GM12801 (cell line): ENCODE data around the gene CLEC2D.

Source experiments
- TF ChIP-seq, protein P1 (sequence below): IDR thresholded peaks from one replicate; pipeline ENCODE4 v1.5.1; 2011; ENCODE audit warnings: control low read depth; ENCODE audit not compliant: insufficient read length; ENCODE audit errors: extremely low read depth

CLEC2D gene

DNA sequence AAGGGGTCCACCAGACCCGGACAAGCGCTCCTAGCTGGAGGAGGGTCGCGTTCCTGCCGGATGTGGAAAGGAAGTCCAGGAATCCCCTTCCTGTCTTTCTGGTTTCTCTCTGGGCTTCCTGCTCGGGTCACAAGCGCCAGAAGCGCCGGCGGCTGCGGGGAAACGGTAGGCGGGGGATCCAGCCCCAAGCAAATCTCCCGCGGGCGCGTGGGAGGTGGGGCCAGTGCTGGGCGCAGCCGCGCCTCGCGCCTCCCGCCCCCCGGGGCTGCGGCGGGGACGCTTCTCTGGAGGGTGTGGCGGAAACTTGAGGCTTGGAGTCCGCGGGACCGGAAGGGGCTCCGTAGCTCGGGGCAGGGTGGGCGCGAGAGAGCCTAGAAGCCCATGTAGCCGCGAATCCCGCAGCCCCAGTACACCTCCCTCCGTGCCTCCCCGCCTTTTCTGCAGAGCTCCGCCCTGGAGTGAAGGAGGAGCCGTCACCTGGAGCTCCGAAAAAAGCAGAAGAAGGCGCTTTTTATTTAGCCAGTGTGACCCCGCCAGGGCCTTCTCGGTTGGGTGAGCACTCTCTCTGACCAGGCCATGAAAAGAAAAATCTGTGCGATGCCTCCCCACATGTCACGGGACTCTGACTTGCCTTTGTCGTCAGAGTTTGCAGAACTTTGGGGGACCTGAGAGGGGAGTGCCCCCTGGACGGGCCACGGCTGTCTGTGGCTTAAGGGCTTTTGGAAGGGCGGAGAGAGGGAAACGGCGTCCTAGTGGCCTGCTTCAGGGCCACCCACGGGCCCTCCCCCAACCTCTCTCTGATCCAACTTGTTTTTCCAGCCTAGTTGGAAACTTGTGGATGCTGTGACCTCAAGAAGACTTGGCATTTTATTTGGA, 21.4 kb upstream of the CLEC2D start:
- TF ChIP-seq, protein P1, sequence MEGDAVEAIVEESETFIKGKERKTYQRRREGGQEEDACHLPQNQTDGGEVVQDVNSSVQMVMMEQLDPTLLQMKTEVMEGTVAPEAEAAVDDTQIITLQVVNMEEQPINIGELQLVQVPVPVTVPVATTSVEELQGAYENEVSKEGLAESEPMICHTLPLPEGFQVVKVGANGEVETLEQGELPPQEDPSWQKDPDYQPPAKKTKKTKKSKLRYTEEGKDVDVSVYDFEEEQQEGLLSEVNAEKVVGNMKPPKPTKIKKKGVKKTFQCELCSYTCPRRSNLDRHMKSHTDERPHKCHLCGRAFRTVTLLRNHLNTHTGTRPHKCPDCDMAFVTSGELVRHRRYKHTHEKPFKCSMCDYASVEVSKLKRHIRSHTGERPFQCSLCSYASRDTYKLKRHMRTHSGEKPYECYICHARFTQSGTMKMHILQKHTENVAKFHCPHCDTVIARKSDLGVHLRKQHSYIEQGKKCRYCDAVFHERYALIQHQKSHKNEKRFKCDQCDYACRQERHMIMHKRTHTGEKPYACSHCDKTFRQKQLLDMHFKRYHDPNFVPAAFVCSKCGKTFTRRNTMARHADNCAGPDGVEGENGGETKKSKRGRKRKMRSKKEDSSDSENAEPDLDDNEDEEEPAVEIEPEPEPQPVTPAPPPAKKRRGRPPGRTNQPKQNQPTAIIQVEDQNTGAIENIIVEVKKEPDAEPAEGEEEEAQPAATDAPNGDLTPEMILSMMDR: no peak

DNA sequence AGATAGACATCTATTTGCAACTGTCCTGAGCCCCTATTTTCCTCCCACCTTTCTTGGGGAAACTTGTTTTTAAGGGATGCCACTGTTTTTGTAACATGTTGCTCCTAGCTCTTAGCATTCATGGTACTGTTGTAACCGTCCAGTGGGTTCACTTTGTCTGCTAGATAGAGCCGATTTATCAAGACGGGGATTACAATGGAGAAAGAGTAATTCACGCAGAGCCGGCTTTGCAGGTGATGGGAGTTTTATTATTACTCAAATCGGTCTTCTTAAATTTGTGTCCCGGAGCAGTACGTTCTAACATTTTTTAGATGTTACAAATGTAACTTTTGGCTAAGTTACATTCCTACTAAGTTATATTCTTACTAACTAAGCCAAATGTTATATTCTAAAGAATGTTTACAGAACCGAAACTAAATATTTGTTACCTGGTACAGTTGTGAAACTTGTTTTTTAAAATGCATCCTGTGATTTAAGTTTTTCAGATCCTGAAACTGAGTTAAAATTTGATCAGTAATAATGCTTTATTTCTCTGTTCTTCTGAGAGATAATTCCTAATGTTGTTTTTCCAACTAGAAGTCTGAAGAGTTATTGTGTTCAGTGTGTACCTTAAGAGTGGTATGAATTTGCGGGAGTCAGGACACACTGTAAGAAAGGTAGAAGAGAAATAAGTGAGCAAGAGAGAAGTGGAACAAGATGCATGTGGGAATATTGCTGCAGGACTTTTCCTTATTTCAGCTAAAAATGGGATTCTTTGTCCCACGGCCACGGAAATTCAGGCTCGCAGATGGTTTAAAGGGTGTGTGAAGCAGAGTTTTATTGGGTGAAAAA, 20.6 kb upstream of the CLEC2D start:
- TF ChIP-seq, protein P1: no peak

DNA sequence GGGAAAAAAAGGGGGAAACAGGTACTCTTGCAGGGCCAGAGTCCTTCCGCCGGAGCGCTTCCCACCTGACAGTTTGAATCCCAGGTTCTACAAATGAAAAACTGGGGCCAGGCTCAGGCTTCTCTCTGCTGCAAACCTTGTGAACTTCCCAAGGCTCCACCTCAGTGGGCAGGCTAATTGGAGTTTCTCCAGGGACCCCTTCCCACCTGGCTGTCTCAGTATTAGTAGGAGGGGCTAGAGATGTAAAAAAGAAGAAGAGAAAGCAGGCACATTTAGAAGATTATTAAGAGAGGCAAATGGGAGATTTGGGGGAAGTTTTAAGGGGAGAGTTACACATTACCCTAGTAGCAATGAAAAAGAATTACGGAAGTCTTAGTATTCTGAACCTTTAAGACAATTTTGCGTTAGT, 20.0 kb upstream of the CLEC2D start:
- TF ChIP-seq, protein P1: no peak

DNA sequence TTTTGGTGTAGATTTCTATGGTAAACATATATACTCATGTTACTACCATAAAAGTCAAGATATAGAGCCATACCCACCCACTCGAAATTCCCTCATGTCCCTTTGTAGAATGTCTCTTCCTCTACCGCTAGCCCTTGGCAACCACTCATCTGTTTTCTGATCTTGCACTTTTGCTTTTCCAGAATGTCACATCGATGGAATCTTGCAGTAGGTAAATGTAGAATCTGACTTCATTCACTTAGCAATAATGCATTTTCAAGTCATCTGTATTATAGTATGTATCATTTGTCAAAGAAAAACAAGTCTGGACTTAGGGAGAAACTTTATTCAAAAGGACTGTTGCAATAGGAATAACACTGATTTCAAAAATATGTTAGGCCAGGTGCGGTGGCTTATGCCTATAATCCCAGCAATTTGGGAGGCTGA, 19.3 kb upstream of the CLEC2D start:
- TF ChIP-seq, protein P1: no peak

DNA sequence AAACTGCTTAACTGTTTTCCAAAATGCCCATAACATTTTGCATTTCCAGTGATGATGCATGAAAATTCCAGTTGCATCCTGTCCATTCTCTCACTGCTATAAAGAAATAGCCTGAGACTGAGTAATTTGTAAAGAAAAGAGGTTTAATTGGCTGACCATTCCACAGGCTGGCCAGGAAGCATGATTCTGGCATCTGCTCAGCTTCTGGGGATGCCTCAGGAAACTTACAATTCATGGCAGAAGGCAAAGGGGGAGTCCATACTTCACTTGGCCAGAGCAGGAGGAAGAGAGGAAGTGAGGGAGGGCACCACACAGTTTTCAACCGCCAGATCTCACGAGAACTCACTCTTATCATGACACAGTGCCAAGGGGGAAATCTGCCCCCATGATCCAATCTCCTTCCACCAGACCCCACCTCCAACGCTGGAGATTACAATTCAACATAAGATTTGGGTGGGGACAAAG, 18.2 kb upstream of the CLEC2D start:
- TF ChIP-seq, protein P1: no peak

DNA sequence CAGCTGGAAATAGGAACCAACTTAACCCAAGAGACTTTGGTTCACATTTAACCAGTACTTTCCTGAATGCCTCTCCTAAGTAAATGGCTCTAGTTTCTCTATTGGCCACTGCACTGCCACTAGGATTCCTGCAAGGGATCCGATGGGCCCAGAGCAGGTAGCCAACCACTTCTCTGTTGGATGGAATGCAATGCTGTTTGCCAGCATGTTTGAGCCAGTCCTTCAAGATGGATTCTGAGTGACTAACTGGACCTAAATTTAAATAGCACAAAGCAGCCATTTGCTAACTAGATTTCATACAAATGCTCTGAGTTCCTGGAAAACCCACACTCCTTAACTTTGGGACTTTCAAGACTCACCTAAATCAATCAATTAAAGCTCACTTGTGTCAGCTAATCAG, 9.5 kb upstream of the CLEC2D start:
- TF ChIP-seq, protein P1: no peak

DNA sequence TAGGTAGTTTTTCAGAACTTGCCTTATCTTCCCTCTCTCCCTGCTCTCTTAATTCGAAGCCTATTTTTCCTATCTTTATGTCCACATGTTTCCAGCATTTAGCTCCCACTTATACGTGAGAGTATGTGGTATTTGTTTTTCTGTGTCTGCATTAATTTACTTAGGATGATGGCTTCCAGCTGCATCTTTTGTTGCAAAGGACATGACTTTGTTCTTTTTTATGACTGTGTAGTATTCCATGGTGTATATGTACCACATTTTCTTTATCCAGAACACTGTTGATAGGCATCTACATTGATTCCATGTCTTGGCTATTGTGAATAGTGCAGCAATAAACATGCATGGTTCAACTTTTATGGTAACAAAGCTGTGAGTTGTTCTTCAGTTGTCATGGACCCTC, 7.8 kb upstream of the CLEC2D start:
- TF ChIP-seq, protein P1: no peak
